ENCODE results near the gene GLT1D1.

GLT1D1 gene

DNA sequence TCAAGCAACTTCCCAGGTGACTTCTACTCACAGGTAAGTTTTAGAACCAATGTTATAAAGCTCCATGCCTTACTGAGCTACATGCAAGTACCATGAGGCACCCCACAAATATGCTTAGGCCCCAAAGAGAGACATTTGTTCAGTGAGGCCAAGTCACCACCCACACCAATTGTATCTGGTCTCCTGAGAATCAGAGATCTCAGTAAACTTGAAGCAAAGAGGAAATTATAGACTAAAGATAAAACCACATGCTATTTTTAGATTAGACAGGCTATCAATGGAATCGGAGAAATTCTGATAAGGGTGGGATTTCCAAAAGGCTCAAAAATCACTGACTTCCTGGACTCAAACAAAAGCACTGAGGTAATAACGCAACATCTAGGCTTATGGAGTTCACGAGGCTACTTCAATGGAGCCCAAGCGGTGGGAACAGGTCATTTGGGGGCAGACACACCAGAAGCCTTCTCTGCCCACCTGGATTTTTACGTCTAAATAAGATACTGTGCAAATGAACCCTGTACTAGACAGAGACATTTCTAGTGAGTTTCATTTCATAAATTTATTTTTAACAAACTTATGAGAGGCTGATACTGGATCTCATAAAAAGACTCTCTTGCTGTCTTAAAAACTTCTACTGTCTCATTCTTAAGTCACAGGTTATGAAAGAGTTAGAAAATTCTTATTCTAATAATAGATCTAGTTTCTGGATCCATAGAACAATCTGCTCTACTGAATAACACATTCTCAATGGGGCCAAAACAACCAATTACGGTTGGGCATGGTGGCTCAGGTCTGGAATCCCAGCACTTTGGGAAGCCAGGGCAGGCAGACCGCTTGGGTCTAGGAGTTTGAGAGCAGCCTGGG, 37.3 kb upstream of the GLT1D1 start:
- ATAC-seq = no peak
- TF ChIP-seq ARNTL (CRISPR knock-in tag; IDR thresholded peaks at IDR 0.05; ENCODE audit: borderline replicate concordance, low read depth) (no peak), CSDC2 (CRISPR knock-in tag; IDR thresholded peaks at IDR 0.05) (no peak), PPARA (CRISPR knock-in tag; IDR thresholded peaks at IDR 0.05; ENCODE audit: borderline replicate concordance) (no peak), ZC3H10 (CRISPR knock-in tag; IDR thresholded peaks at IDR 0.05) (no peak), ISL1 (CRISPR knock-in tag; IDR thresholded peaks at IDR 0.05) (no peak)

DNA sequence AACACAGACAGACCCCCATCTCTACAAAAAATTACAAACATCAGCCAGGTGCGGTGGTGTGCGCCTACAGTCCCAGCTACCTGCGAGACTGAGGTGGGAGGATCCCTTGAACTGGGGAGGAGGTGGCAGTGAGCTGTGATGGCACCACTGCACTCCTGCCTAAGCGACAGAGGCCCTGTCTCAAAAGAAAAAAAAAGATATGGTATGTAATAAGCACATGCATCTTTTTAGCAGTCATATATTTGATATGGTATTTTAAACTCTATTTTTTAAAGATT, 36.7 kb upstream of the GLT1D1 start:
- no peak for ATAC-seq
- TF ChIP-seq ESRRG (CRISPR knock-in tag; IDR thresholded peaks at IDR 0.05) (no peak), ZNF8 (CRISPR knock-in tag; IDR thresholded peaks at IDR 0.05) (no peak), BACH2 (CRISPR knock-in tag; IDR thresholded peaks at IDR 0.05; ENCODE audit: borderline replicate concordance) (no peak), TSHZ2 (CRISPR knock-in tag; IDR thresholded peaks at IDR 0.05) (no peak), CSRNP3 (CRISPR knock-in tag; IDR thresholded peaks at IDR 0.05) (no peak), SNAI2 (CRISPR knock-in tag; IDR thresholded peaks at IDR 0.05) (no peak), ZFP3 (CRISPR knock-in tag; IDR thresholded peaks at IDR 0.05) (no peak), TOX (CRISPR knock-in tag; IDR thresholded peaks at IDR 0.05; ENCODE audit: borderline replicate concordance) (no peak), OSR1 (CRISPR knock-in tag; IDR thresholded peaks at IDR 0.05) (no peak)
- TF ChIP-seq, protein P1, sequence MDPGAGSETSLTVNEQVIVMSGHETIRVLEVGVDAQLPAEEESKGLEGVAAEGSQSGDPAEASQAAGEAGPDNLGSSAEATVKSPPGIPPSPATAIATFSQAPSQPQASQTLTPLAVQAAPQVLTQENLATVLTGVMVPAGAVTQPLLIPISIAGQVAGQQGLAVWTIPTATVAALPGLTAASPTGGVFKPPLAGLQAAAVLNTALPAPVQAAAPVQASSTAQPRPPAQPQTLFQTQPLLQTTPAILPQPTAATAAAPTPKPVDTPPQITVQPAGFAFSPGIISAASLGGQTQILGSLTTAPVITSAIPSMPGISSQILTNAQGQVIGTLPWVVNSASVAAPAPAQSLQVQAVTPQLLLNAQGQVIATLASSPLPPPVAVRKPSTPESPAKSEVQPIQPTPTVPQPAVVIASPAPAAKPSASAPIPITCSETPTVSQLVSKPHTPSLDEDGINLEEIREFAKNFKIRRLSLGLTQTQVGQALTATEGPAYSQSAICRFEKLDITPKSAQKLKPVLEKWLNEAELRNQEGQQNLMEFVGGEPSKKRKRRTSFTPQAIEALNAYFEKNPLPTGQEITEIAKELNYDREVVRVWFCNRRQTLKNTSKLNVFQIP (CRISPR knock-in tag; IDR thresholded peaks at IDR 0.05; ENCODE audit: borderline replicate concordance, low read depth) = no peak
- TF ChIP-seq, protein P2, sequence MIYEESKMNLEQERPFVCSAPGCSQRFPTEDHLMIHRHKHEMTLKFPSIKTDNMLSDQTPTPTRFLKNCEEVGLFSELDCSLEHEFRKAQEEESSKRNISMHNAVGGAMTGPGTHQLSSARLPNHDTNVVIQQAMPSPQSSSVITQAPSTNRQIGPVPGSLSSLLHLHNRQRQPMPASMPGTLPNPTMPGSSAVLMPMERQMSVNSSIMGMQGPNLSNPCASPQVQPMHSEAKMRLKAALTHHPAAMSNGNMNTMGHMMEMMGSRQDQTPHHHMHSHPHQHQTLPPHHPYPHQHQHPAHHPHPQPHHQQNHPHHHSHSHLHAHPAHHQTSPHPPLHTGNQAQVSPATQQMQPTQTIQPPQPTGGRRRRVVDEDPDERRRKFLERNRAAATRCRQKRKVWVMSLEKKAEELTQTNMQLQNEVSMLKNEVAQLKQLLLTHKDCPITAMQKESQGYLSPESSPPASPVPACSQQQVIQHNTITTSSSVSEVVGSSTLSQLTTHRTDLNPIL (CRISPR knock-in tag; IDR thresholded peaks at IDR 0.05; ENCODE audit: low read depth) = no peak

GRCh38 chr12:128817111-128818015, 35.9 kb upstream of the GLT1D1 start:
- peak; percentile 63; the same call in 2 of the 3 replicates for ATAC-seq
- TF ChIP-seq ZFP30 (CRISPR knock-in tag; IDR thresholded peaks at IDR 0.05) (no peak), ZNF565 (CRISPR knock-in tag; conservative IDR thresholded peaks at IDR 0.05; ENCODE audit: low read depth) (no peak), BACH2 (CRISPR knock-in tag; IDR thresholded peaks at IDR 0.05; ENCODE audit: borderline replicate concordance) (no peak), ISL1 (CRISPR knock-in tag; IDR thresholded peaks at IDR 0.05) (peak; percentile 46; the same call in 1 of the 2 replicates)
- TF ChIP-seq, protein P1 (CRISPR knock-in tag; IDR thresholded peaks at IDR 0.05; ENCODE audit: borderline replicate concordance, low read depth) = no peak
